MCF 10A (cell line): ENCODE results near the gene NLRP13. TPM values are rescaled to one million over a fixed set of nuclear protein-coding genes. Genes with fewer than 3 reads are reported as not detected.

ENCODE experiments used
- BruUV-seq: library from RNA; stranded (reverse); fragments of 400-500 nt; replicated peaks from 2 replicates; lab custom pipeline; 2021; lab: Mats Ljungman, UMichigan
- CTCF ChIA-PET: fragments of 300-600 bp; sonication (Branson Sonifier 250); formaldehyde crosslinking; extraction: SDS; loops from one replicate; lab custom pipeline; 2021; ENCODE audit warnings: antibody characterized with exemption, inconsistent platforms; lab: Yijun Ruan, JAX
- POLR2A ChIA-PET: fragments of 300-600, 350-650 bp; sonication (Branson Sonifier 250); formaldehyde crosslinking; extraction: SDS; loops from one replicate; lab custom pipeline; 2020; ENCODE audit warnings: antibody characterized with exemption, inconsistent platforms; lab: Yijun Ruan, JAX
- DNase-seq: peaks from one replicate; pipeline ENCODE4 v3.0.0-alpha.2; 2018; ENCODE audit not compliant: unreplicated experiment
- H3K27ac Mint-ChIP-seq: one replicate; pipeline ENCODE4 v1.8.0; 2022; ENCODE audit warnings: mild to moderate bottlenecking, low read depth, mixed read lengths; ENCODE audit not compliant: unreplicated experiment
- H3K27me3 Mint-ChIP-seq: one replicate; pipeline ENCODE4 v1.8.0; 2022; ENCODE audit warnings: mixed read lengths; ENCODE audit not compliant: insufficient read depth, unreplicated experiment
- H3K36me3 Mint-ChIP-seq: one replicate; pipeline ENCODE4 v1.8.0; 2022; ENCODE audit warnings: mild to moderate bottlenecking, moderate library complexity, mixed read lengths; ENCODE audit not compliant: insufficient read depth, unreplicated experiment
- H3K4me1 Mint-ChIP-seq: one replicate; pipeline ENCODE4 v1.8.0; 2022; ENCODE audit warnings: mixed read lengths; ENCODE audit not compliant: insufficient read depth, unreplicated experiment
- H3K4me3 Mint-ChIP-seq: one replicate; pipeline ENCODE4 v1.8.0; 2022; ENCODE audit warnings: mild to moderate bottlenecking, moderate library complexity, mixed read lengths; ENCODE audit not compliant: unreplicated experiment
- H3K9me3 Mint-ChIP-seq: one replicate; pipeline ENCODE4 v1.8.0; 2022; ENCODE audit warnings: mixed read lengths; ENCODE audit not compliant: unreplicated experiment
- intact Hi-C: fragments of 100-400 bp; cut with micrococcal nuclease; formaldehyde crosslinking; loops from 2 replicates; pipeline ENCODE4 v1.14.1; 2022
- total RNA-seq: library from RNA; stranded (reverse); gene quantifications from 2 replicates; pipeline ENCODE4 v1.2.3, GENCODE V29; 2022
- TF ChIP-seq, protein P1 (sequence below): fragments of 200-600 bp; IDR thresholded peaks from one replicate; pipeline ENCODE4 v1.8.0; 2022; ENCODE audit warnings: antibody characterized with exemption, mild to moderate bottlenecking; ENCODE audit not compliant: unreplicated experiment

NLRP13 gene
- total RNA-seq, 1 experiment from 2014 or later = not detected

DNA sequence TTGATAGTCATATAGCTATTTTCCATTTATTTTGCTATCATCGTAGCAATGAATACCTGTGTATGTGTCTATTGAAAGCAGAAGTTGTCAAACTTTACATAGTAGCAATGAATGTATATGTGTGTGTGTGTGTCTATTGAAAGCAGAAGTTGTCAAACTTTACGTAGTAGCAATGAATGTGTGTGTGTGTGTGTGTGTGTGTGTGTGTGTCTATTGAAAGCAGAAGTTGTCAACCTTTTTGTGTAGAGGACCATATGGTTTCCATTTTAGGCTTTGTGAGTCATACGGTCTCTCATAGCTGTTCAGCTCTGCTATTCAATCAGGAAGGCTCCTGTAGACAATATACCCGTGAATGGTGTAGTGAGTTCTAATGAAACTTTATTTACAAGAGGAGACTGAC, 75.0 kb downstream of the NLRP13 start:
- DNase-seq = no peak
- no peak overlapping the region for H3K4me3 Mint-ChIP-seq
- BruUV-seq = no TSS peak
- CTCF ChIA-PET = interaction anchor here (1.3 kb wide), 1 partner anchor 15 kb away, joined by 4 read pairs; no protein-coding TSS in a partner anchor
- H3K27me3 Mint-ChIP-seq = no peaks in the 10 kb centered on the region
- H3K4me1 Mint-ChIP-seq = no peaks in the 10 kb centered on the region
- peaks cover 30% of the 10 kb centered on the region for H3K9me3 Mint-ChIP-seq
- H3K36me3 Mint-ChIP-seq = no peaks in the 10 kb centered on the region
- TF ChIP-seq, protein P1, sequence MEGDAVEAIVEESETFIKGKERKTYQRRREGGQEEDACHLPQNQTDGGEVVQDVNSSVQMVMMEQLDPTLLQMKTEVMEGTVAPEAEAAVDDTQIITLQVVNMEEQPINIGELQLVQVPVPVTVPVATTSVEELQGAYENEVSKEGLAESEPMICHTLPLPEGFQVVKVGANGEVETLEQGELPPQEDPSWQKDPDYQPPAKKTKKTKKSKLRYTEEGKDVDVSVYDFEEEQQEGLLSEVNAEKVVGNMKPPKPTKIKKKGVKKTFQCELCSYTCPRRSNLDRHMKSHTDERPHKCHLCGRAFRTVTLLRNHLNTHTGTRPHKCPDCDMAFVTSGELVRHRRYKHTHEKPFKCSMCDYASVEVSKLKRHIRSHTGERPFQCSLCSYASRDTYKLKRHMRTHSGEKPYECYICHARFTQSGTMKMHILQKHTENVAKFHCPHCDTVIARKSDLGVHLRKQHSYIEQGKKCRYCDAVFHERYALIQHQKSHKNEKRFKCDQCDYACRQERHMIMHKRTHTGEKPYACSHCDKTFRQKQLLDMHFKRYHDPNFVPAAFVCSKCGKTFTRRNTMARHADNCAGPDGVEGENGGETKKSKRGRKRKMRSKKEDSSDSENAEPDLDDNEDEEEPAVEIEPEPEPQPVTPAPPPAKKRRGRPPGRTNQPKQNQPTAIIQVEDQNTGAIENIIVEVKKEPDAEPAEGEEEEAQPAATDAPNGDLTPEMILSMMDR = no peak
- intact Hi-C loops = no loop called here
- no peak overlapping the region for H3K27ac Mint-ChIP-seq
- POLR2A ChIA-PET = no interaction called here

DNA sequence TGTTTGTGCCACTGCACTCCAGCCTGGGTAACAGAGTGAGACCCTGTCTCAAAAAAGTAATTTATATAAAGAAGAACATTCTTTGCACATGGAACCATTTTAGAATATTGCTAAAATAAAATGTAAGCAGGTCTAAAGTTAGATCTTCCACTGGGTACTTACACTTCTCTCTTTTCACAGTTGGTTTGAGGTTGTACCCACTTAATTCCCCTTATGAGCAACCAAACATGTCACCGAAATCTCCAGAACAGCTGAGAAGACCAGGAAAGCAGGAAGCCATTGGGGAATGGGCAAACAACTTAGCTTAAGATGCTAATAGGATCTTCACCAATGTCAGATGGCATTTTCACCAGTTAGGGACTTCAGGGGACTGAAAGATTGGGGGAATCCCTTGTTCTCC, 77.0 kb downstream of the NLRP13 start:
- Mint-ChIP-seq H3K4me3 (no peak overlapping the region), H3K27me3 (no peaks in the 10 kb centered on the region), H3K36me3 (no peaks in the 10 kb centered on the region), H3K9me3 (peaks cover 29% of the 10 kb centered on the region), H3K4me1 (no peaks in the 10 kb centered on the region), H3K27ac (no peak overlapping the region)
- BruUV-seq = no TSS peak
- DNase-seq = no peak
- TF ChIP-seq, protein P1 = no peak
- ChIA-PET CTCF (no interaction called here), POLR2A (no interaction called here)
- intact Hi-C loops = no loop called here

Other genes with a start within 250 kb of the NLRP13 start
- not detected in 2 replicates for gene NLRP9, start 193.9 kb downstream of the NLRP13 start, total RNA-seq
- not detected in 2 replicates for gene RFPL4A, start 173.2 kb downstream of the NLRP13 start, total RNA-seq
- gene RFPL4AL1, start 163.2 kb downstream of the NLRP13 start, total RNA-seq = not detected in 2 replicates
- gene NLRP11, start 100.3 kb downstream of the NLRP13 start, total RNA-seq = not detected in 2 replicates
- not detected in 2 replicates for gene NLRP4, start 95.8 kb downstream of the NLRP13 start, total RNA-seq
- gene NLRP8, start 15.5 kb upstream of the NLRP13 start, total RNA-seq = not detected in 2 replicates
- gene NLRP5, start 54.4 kb upstream of the NLRP13 start, total RNA-seq = not detected in 2 replicates
- gene ZNF787, start 189.0 kb upstream of the NLRP13 start, total RNA-seq = 58.2 and 68.6 TPM in 2 replicates
- gene ZNF444, start 209.0 kb upstream of the NLRP13 start, total RNA-seq = 26.6 and 28.1 TPM in 2 replicates
- gene GALP, start 243.7 kb upstream of the NLRP13 start, total RNA-seq = not detected in 2 replicates